Measurements from ENCODE around the gene SGCA. TPM values are rescaled to one million over a fixed set of nuclear protein-coding genes. Genes with fewer than 3 reads are reported as not detected.

SGCA gene
- total RNA-seq, 1 donor from 2014 or later = 1.7 TPM

DNA sequence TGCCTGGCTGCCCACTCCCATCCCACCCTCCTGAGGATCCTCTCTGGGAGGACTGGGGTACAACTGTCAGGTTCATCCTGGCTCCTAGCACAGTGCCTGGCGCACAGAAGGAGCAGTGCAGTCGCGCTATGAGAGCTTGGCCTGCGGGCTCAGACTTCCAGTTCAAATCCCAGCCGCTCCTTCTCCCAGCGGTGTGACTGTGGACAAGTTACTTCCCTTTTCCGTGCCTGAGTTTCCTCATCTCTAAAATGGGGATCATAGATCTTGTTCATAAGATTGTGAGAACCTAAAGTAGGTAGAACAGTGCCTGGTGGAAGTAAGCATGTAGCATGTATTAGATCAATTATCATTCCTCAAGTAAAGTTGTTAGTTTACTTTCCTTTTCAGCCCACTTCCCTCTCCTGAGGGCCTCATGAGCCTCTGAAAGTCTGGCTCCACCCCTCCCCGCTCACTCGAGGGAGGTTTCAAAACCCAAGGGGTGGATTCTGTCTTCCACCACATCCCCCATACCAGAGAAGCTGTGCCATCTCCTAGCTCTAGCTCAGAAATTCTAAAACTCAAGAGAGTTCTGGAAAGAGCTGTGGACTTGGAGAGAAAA, 55.6 kb downstream of the SGCA start:
- TF ChIP-seq, protein P1, sequence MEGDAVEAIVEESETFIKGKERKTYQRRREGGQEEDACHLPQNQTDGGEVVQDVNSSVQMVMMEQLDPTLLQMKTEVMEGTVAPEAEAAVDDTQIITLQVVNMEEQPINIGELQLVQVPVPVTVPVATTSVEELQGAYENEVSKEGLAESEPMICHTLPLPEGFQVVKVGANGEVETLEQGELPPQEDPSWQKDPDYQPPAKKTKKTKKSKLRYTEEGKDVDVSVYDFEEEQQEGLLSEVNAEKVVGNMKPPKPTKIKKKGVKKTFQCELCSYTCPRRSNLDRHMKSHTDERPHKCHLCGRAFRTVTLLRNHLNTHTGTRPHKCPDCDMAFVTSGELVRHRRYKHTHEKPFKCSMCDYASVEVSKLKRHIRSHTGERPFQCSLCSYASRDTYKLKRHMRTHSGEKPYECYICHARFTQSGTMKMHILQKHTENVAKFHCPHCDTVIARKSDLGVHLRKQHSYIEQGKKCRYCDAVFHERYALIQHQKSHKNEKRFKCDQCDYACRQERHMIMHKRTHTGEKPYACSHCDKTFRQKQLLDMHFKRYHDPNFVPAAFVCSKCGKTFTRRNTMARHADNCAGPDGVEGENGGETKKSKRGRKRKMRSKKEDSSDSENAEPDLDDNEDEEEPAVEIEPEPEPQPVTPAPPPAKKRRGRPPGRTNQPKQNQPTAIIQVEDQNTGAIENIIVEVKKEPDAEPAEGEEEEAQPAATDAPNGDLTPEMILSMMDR (IDR thresholded peaks at IDR 0.05) = no peak
- H3K36me3 Mint-ChIP-seq (ENCODE audit: low read depth) = peaks cover 2% of the 10 kb centered on the region
- no peak overlapping the region for H3K4me3 Mint-ChIP-seq
- intact Hi-C loops (cut with micrococcal nuclease) = no loop called here
- H3K4me1 Mint-ChIP-seq = no peaks in the 10 kb centered on the region
- ATAC-seq (ENCODE audit: low read depth) (no peak), DNase-seq (no peak)
- ChIA-PET POLR2A (no interaction called here), CTCF (no interaction called here)
- peaks cover 2% of the 10 kb centered on the region for H3K27me3 Mint-ChIP-seq
- H3K9me3 Mint-ChIP-seq = peaks cover 11% of the 10 kb centered on the region
- H3K27ac Mint-ChIP-seq = no peak overlapping the region

- H3K27ac Mint-ChIP-seq = no peak overlapping the region
- intact Hi-C loops (cut with micrococcal nuclease) = no loop called here
- ATAC-seq (ENCODE audit: low read depth) (no peak), DNase-seq (no peak)
- ChIA-PET POLR2A (no interaction called here), CTCF (no interaction called here)
- peaks cover 2% of the 10 kb centered on the region for H3K36me3 Mint-ChIP-seq (ENCODE audit: low read depth)
- peaks cover 12% of the 10 kb centered on the region for H3K9me3 Mint-ChIP-seq
- TF ChIP-seq, protein P1 (IDR thresholded peaks at IDR 0.05) = no peak
- peaks cover 2% of the 10 kb centered on the region for H3K27me3 Mint-ChIP-seq
- no peak overlapping the region for H3K4me3 Mint-ChIP-seq
- no peaks in the 10 kb centered on the region for H3K4me1 Mint-ChIP-seq
Measured at GRCh38 chr17:50221864-50222545, 56.2 kb downstream of the SGCA start.

DNA sequence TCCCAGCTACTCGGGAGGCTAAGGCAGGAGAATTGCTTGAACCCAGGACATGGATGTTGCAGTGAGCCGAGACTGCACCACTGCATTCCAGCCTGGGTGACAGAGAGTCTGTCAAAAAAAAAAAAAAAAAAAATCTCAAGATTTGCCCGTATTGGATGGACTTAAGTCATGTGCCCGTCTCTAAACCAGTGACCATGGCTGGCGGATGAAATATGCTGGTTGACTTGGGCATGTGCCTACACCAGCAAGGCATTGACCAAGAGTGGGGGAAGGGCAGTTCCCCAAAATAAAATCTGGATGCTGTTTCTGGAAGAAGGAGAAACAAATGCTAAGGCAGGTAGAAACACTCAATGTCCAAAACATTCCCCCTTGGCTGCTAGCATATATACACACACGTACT, 57.1 kb downstream of the SGCA start:
- intact Hi-C loops (cut with micrococcal nuclease) = no loop called here
- Mint-ChIP-seq H3K4me1 (no peaks in the 10 kb centered on the region), H3K36me3 (ENCODE audit: low read depth) (peaks cover 2% of the 10 kb centered on the region), H3K9me3 (peaks cover 14% of the 10 kb centered on the region), H3K4me3 (no peak overlapping the region), H3K27ac (no peak overlapping the region), H3K27me3 (peaks cover 2% of the 10 kb centered on the region)
- POLR2A ChIA-PET = no interaction called here
- CTCF ChIA-PET = no interaction called here
- TF ChIP-seq, protein P1 (IDR thresholded peaks at IDR 0.05) = no peak
- DNase-seq = no peak
- ATAC-seq (ENCODE audit: low read depth) = no peak

Other genes starting within 250 kb of the SGCA start
- 0.42 TPM in 2 replicates for gene DLX4, start 196.8 kb upstream of the SGCA start, total RNA-seq
- gene DLX3, start 170.8 kb upstream of the SGCA start, total RNA-seq = not detected in 2 replicates
- 7.7 and 9.8 TPM in 2 replicates for gene ITGA3, start 109.9 kb upstream of the SGCA start, total RNA-seq
- 15.9 and 16.2 TPM in 2 replicates for gene PDK2, start 70.7 kb upstream of the SGCA start, total RNA-seq
- 4.7 and 4.9 TPM in 2 replicates for gene SAMD14, start 35.8 kb upstream of the SGCA start, total RNA-seq
- 300 and 313 TPM in 2 replicates for gene PPP1R9B, start 15.3 kb upstream of the SGCA start, total RNA-seq
- 8.8 and 9.2 TPM in 2 replicates for gene COL1A1, start 35.6 kb downstream of the SGCA start, total RNA-seq
- not detected in 2 replicates for gene TMEM92, start 108.5 kb downstream of the SGCA start, total RNA-seq
- 20.3 and 21.4 TPM in 2 replicates for gene XYLT2, start 180.1 kb downstream of the SGCA start, total RNA-seq
- 45.0 and 49.2 TPM in 2 replicates for gene MRPL27, start 207.2 kb downstream of the SGCA start, total RNA-seq
- 3.1 and 3.6 TPM in 2 replicates for gene EME1, start 207.2 kb downstream of the SGCA start, total RNA-seq
- gene LRRC59, start 231.5 kb downstream of the SGCA start, total RNA-seq = 41.8 and 42.0 TPM in 2 replicates

Data from activated B cell treated with CpG ODN at 0.5 μM for 24 hours (primary cell).